Keratinocyte (primary cell): ENCODE results near the gene MESP2. TPM values are rescaled to one million over a fixed set of nuclear protein-coding genes. Genes with fewer than 3 reads are reported as not detected.
A peak's percentile ranks its signal among the peaks of the same experiment; 100 is the strongest.

Experiments
- DNase-seq: peaks from one replicate; pipeline ENCODE4 v3.0.0-alpha.2; 2011; ENCODE audit warnings: low read depth, missing footprints, low spot score
- FAIRE-seq: peaks from 2 replicates; lab custom pipeline; 2011; peaks lifted over from hg19 to GRCh38; lab: Jason Lieb, UNC
- H2AFZ ChIP-seq: 2 replicates; pipeline ENCODE4 v1.6.0; 2012; ENCODE audit warnings: low read length, control low read depth, inconsistent platforms; ENCODE audit not compliant: control insufficient read depth
- H3K27ac ChIP-seq: 2 replicates; pipeline ENCODE4 v1.5.1; 2011; ENCODE audit warnings: low read length; ENCODE audit not compliant: control insufficient read depth, insufficient read depth
- H3K27me3 ChIP-seq: 3 replicates; pipeline ENCODE4 v1.6.0; 2011; ENCODE audit warnings: low read length; ENCODE audit not compliant: control insufficient read depth, insufficient read depth; ENCODE audit errors: extremely low read depth
- H3K36me3 ChIP-seq, 2 experiments: 2 replicates in 1 of 2; 3 replicates in 1 of 2; pipeline ENCODE4 v1.5.1; 2011; ENCODE audit warnings: low read length in 2 of 2, mild to moderate bottlenecking in 1 of 2; ENCODE audit not compliant: control insufficient read depth in 2 of 2, insufficient read depth in 2 of 2; ENCODE audit errors: extremely low read depth in 1 of 2
- H3K4me1 ChIP-seq: 3 replicates; pipeline ENCODE4 v1.5.1; 2011; ENCODE audit warnings: low read length; ENCODE audit not compliant: control insufficient read depth, insufficient read depth; ENCODE audit errors: extremely low read depth
- H3K4me2 ChIP-seq: 3 replicates; pipeline ENCODE4 v1.6.0; 2011; ENCODE audit warnings: low read depth, low read length; ENCODE audit not compliant: control insufficient read depth, insufficient read depth; ENCODE audit errors: extremely low read depth
- H3K4me3 ChIP-seq, 3 experiments: fragments of 200-600 bp in 1 of 3; sonication (generic) in 1 of 3; 2 replicates in 2 of 3; 3 replicates in 1 of 3; pipeline ENCODE4 v1.5.1; 2011 to 2016; ENCODE audit warnings: low read length in 3 of 3, mild to moderate bottlenecking in 3 of 3, control low read depth in 2 of 3, inconsistent platforms in 1 of 3, low read depth in 1 of 3, mixed read lengths in 1 of 3, mixed run types in 1 of 3, moderate library complexity in 1 of 3; ENCODE audit not compliant: control insufficient read depth in 2 of 3, insufficient read depth in 2 of 3; ENCODE audit errors: extremely low read depth in 1 of 3
- H3K79me2 ChIP-seq: 2 replicates; pipeline ENCODE4 v1.6.0; 2012; ENCODE audit warnings: low read length; ENCODE audit not compliant: control insufficient read depth, insufficient read depth
- H3K9ac ChIP-seq: 3 replicates; pipeline ENCODE4 v1.6.0; 2011; ENCODE audit warnings: low read length; ENCODE audit not compliant: control insufficient read depth, insufficient read depth; ENCODE audit errors: extremely low read depth
- H3K9me1 ChIP-seq: 3 replicates; pipeline ENCODE4 v1.6.0; 2011; ENCODE audit warnings: low read length; ENCODE audit not compliant: control insufficient read depth, insufficient read depth; ENCODE audit errors: extremely low read depth
- H3K9me3 ChIP-seq: 2 replicates; pipeline ENCODE4 v1.5.1; 2012; ENCODE audit warnings: low read depth, low read length; ENCODE audit not compliant: control insufficient read depth
- H4K20me1 ChIP-seq: 3 replicates; pipeline ENCODE4 v1.6.0; 2011; ENCODE audit warnings: low read length; ENCODE audit not compliant: control insufficient read depth, insufficient read depth; ENCODE audit errors: extremely low read depth
- CTCF ChIP-seq, 3 experiments: IDR thresholded peaks in 1 of 3; conservative IDR thresholded peaks in 1 of 3; optimal IDR thresholded peaks in 1 of 3; 2 replicates in 2 of 3; 3 replicates in 1 of 3; pipeline versions ENCODE3 to v1.5.1; 2011; ENCODE audit warnings: low read length in 3 of 3, mild to moderate bottlenecking in 3 of 3, moderate library complexity in 2 of 3, control low read depth in 1 of 3, inconsistent platforms in 1 of 3; ENCODE audit not compliant: insufficient read depth in 2 of 3; ENCODE audit errors: extremely low read depth in 1 of 3
- EZH2 ChIP-seq: IDR thresholded peaks from one replicate; pipeline ENCODE4 v1.6.1; 2012; ENCODE audit warnings: inconsistent platforms, mild to moderate bottlenecking, low read length, moderate library complexity
- dilution Hi-C: fragments of 300-500 bp; cut with MboI; formaldehyde crosslinking; loops from one replicate; pipeline ENCODE4 v1.7.0; 2020; ENCODE audit warnings: low sequenced_read_pairs; ENCODE audit not compliant: extremely low pct_ligation_motif_present
- polyA plus RNA-seq, 5 experiments: library from polyadenylated mRNA; depleted of rRNA in 3 of 5; stranded (reverse) in 3 of 5; stranded (forward) in 1 of 5; unstranded in 1 of 5; fragments of >200 nt; gene quantifications; 1 replicate in 1 of 5; 2 replicates in 3 of 5; 3 replicates in 1 of 5; pipeline versions ENCODE4 v1.2.1 to v1.2.3, GENCODE V29; 2011 to 2012; ENCODE audit warnings: missing spikeins in 2 of 5, low read depth in 1 of 5, low replicate concordance in 1 of 5

Gene MESP2
- polyA plus RNA-seq, 1 donor (not counting 4 experiments of a cell fraction or from before 2014, with no cell fraction given), result 0.39 TPM

GRCh38 chr15:89812011-89812846, 36.1 kb downstream of the MESP2 start:
- Histone ChIP-seq H3K9ac (no peak overlapping the region), H3K9me3 (no peaks in the 10 kb centered on the region), H3K4me3 (no peak overlapping the region), H3K27me3 (peaks cover 5% of the 10 kb centered on the region), H3K27ac (no peak overlapping the region), H4K20me1 (no peaks in the 10 kb centered on the region), H3K4me2 (peak overlapping the region; percentile 19), H3K4me1 (peaks cover 9% of the 10 kb centered on the region), H2AFZ (peak overlapping the region; percentile 86), H3K79me2 (no peaks in the 10 kb centered on the region), H3K9me1 (no peaks in the 10 kb centered on the region), H3K36me3 (no peaks in the 10 kb centered on the region)
- dilution Hi-C loops, result no loop called here
- TF ChIP-seq EZH2 (no peak), CTCF (optimal IDR thresholded peaks at IDR 0.05 in 1 of 3, IDR thresholded peaks at IDR 0.05 in 1 of 3, conservative IDR thresholded peaks at IDR 0.05 in 1 of 3; ENCODE audit: extremely low read depth in 1 of 3, insufficient read depth in 2 of 3, low read length in 3 of 3) (no peak)
- no peak for DNase-seq
- FAIRE-seq, result no peak

- no peaks in the 10 kb centered on the region for H3K79me2 ChIP-seq
- H3K9me1 ChIP-seq, result no peaks in the 10 kb centered on the region
- no peak for FAIRE-seq
- H3K4me3 ChIP-seq, result no peak overlapping the region
- H3K27ac ChIP-seq, result no peak overlapping the region
- dilution Hi-C loops, result no loop called here
- H3K4me1 ChIP-seq, result peaks cover 9% of the 10 kb centered on the region
- H4K20me1 ChIP-seq, result no peaks in the 10 kb centered on the region
- no peak for DNase-seq
- peaks cover 5% of the 10 kb centered on the region for H3K27me3 ChIP-seq
- TF ChIP-seq EZH2, result no peak
- TF ChIP-seq CTCF (optimal IDR thresholded peaks at IDR 0.05 in 1 of 3, IDR thresholded peaks at IDR 0.05 in 1 of 3, conservative IDR thresholded peaks at IDR 0.05 in 1 of 3; ENCODE audit: extremely low read depth in 1 of 3, insufficient read depth in 2 of 3, low read length in 3 of 3), result no peak
- no peak overlapping the region for H3K4me2 ChIP-seq
- H3K9ac ChIP-seq, result no peak overlapping the region
- H3K36me3 ChIP-seq, result no peaks in the 10 kb centered on the region
- H3K9me3 ChIP-seq, result no peaks in the 10 kb centered on the region
- no peak overlapping the region for H2AFZ ChIP-seq
Measured at GRCh38 chr15:89812847-89813320, 36.8 kb downstream of the MESP2 start.
